Measurements from ENCODE around the gene ANKRD13B.

Gene ANKRD13B

DNA sequence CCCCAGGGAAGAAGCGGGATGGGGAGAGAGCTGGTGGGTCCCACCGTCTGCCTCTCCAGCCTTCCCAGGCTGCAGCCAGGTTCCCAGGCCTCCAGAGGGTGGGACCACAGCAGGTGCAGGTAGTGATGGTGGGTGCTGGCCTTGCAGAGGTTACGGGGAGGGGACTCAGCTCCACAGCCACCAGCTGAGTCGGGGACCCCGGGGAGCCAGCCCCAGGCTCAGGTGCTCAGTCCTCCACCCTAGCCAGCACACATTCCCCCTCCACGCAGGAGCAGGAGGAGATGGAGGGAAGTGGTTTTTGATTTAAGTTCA is 19.4 kb upstream of the ANKRD13B start:
- no peak for DNase-seq (ENCODE audit: low spot score)
- no peak overlapping the region for H3K27ac Mint-ChIP-seq
- H3K36me3 Mint-ChIP-seq (ENCODE audit: low read depth) = peaks cover 28% of the 10 kb centered on the region
- peaks cover 13% of the 10 kb centered on the region for H3K4me1 Mint-ChIP-seq (ENCODE audit: low read depth)
- no peaks in the 10 kb centered on the region for H3K27me3 Mint-ChIP-seq (ENCODE audit: low read depth)
- no peaks in the 10 kb centered on the region for H3K9me3 Mint-ChIP-seq
- no peak overlapping the region for H3K4me3 Mint-ChIP-seq

DNA sequence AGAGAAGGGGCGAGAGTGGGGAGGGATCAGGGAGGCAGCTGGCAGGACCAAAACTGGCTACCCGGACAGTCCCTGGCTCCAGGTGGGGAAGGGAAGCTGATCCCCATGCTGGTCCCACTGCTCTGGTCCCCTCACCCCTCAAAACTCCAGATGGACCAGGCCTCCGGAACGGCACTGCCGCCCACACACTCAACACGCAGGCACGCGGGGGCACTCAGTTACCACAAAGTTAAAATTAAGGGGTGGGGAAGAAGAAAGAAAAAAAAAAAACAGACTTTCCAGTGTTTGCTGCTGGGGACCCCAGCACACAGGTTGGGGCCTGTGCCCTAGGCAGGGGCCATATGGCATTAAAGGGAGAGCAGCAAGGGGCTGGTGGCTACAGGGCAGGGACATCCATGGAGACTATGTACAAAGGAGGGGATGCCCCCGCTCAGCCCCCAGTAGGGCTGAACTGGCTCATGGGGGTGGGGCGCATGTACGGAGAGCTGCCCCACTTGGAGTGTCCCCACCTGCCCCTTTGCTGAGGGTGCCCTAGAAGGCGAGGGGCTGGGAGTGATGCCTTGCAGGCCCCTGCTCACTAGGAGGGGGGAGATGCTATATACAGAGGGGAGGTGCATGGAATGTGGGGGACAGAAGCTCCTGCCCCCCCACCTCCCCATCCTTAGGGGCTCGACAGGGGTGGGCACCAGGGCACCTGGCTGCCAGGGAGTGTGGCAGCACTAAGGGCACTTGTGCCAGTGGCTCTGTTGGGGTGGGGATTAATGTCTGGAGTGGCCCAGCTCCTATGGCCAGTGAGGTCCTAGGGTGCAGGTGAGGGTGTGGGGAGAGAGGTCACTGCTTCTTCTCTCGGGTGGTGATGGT is 18.8 kb upstream of the ANKRD13B start:
- no peak overlapping the region for H3K27ac Mint-ChIP-seq
- peaks cover 11% of the 10 kb centered on the region for H3K4me1 Mint-ChIP-seq (ENCODE audit: low read depth)
- H3K4me3 Mint-ChIP-seq = no peak overlapping the region
- H3K27me3 Mint-ChIP-seq (ENCODE audit: low read depth) = no peaks in the 10 kb centered on the region
- no peak for DNase-seq (ENCODE audit: low spot score)
- H3K9me3 Mint-ChIP-seq = no peaks in the 10 kb centered on the region
- peaks cover 32% of the 10 kb centered on the region for H3K36me3 Mint-ChIP-seq (ENCODE audit: low read depth)

DNA sequence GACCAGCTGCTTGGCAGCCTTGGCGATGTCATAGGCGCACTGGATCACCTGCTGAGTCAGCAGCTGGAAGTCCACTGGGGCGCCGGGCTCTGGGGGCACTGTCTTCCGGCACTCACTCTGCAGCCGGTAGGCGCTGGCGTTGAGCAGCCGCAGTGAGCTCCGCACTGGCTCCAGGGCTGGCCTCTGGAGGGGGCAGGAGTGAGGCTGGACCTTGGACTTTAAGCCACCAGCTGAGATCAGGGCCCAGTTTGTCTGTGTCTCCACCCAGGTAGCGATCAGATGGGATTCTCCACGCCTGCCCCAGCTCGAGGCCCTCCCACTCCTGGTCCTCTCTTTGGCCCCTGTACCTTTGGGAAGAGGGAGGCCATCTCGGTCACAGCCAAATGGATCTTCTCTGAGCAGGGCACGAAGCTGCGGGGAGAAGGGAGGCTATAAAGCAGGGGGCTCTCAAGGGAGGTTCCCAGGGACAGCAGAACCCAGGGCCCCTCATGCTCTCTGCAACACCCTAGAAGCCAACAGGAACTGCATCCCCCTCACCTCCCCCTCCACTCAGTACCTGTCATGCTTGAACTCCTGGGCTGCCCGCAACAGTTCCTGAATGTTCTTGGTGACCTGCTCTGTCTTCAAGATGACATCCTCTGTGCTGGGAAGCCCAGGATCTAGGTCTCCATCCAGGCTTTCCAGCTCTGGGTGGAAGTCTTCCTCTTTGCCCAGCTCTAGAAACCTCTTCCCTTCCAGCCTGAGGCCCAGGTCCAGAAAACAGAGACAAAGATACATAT is 18.0 kb upstream of the ANKRD13B start:
- DNase-seq (ENCODE audit: low spot score) = no peak
- peaks cover 9% of the 10 kb centered on the region for H3K4me1 Mint-ChIP-seq (ENCODE audit: low read depth)
- peak overlapping the region; percentile 36 for H3K27ac Mint-ChIP-seq
- H3K9me3 Mint-ChIP-seq = no peaks in the 10 kb centered on the region
- H3K36me3 Mint-ChIP-seq (ENCODE audit: low read depth) = peaks cover 36% of the 10 kb centered on the region
- no peak overlapping the region for H3K4me3 Mint-ChIP-seq
- H3K27me3 Mint-ChIP-seq (ENCODE audit: low read depth) = no peaks in the 10 kb centered on the region

DNA sequence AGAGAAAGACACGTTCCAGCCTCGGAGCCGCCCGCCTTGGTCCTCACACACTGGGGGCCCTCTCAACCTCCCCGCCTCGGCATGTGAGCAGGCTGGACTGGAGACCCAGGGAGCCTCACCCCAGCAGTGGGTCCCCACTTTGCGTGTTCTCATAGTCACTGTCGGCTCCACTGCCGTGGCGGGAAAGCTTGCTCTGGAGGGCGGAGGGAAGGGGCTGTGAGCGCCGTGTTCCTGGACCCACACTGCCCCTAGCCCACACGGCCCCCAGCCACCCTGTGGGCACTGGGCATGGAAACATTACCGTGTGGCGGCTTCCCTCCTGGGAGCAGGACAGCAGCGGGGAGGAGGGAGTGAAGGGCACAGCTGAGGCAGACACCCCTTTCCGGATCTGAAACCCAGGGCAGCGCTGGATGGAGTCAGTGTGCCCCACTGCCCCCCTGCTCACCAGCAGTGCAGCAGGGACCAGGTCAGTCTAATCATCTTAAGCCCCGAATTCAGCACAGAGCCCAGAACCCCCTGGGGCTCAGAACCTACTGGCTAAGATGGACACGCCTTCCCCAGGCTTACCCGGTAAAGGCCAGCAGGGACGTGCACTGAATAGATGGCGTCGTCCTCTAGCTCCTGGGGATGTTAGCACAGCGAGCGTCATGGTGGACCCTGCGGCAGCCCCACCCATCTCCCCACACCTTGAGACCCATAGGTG is 17.3 kb upstream of the ANKRD13B start:
- H3K4me1 Mint-ChIP-seq (ENCODE audit: low read depth) = peaks cover 14% of the 10 kb centered on the region
- no peaks in the 10 kb centered on the region for H3K27me3 Mint-ChIP-seq (ENCODE audit: low read depth)
- H3K4me3 Mint-ChIP-seq = no peak overlapping the region
- DNase-seq (ENCODE audit: low spot score) = no peak
- H3K27ac Mint-ChIP-seq = no peak overlapping the region
- H3K9me3 Mint-ChIP-seq = no peaks in the 10 kb centered on the region
- H3K36me3 Mint-ChIP-seq (ENCODE audit: low read depth) = peaks cover 39% of the 10 kb centered on the region

DNA sequence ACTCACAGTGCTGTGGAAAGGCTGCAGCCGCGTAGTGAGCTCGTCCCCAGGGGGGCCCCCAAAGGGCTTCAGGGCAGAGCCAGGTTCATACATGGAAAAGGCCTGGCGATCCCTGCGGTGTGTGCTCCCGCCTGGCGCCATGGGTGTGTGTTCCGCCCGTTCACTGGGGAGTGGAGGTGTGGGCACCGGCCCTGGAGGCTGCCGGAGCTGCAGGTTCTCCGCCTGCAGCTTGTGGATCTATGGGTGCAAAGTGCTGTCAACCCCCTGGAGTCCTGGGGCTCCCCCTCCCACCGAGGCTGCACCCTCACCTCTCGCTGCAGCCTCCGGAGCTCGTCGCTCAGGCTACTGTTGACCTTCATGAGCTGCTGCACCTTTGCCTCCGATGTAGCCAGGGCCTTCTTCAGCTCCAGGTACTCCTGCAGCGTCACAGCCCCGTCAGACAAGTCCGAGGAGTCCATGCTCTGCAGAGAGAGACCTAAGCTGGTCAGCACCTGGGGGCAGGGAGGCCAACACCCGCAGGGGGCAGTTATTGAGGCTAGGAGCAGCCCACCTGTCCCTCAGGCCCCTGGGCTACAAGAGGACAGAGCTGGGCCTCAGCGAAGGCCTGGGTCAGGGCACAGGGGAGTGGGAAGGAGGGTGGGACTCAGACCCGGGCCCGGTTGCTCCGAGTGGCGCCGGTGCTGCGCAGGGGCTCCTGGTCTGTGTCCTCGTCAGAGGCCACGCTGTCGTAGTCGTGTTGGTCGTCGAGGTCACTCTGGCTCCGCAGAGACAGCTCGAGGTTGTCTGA is 16.5 kb upstream of the ANKRD13B start:
- Mint-ChIP-seq H3K36me3 (ENCODE audit: low read depth) (peaks cover 35% of the 10 kb centered on the region), H3K27ac (no peak overlapping the region), H3K9me3 (no peaks in the 10 kb centered on the region), H3K27me3 (ENCODE audit: low read depth) (no peaks in the 10 kb centered on the region), H3K4me1 (ENCODE audit: low read depth) (peaks cover 9% of the 10 kb centered on the region), H3K4me3 (no peak overlapping the region)
- DNase-seq (ENCODE audit: low spot score) = no peak

DNA sequence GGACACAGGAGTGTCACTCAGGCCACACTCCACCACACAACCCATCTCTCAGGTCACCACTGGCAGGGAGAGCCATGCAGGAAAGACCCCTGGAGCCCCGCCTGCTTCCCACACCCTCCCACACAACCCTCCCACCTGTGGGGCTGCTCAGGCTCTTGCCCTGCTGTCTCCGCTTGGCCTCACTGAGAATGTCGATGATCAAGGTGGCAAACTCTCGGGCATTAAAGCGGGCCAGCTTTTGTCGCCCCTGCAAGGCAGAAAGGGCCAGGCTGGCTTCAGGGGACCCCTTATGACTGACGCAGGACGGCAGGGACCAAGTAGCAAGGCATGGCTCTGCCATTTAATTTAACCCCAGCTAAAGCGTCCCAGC is 15.9 kb upstream of the ANKRD13B start:
- no peaks in the 10 kb centered on the region for H3K27me3 Mint-ChIP-seq (ENCODE audit: low read depth)
- no peak for DNase-seq (ENCODE audit: low spot score)
- no peaks in the 10 kb centered on the region for H3K9me3 Mint-ChIP-seq
- H3K4me1 Mint-ChIP-seq (ENCODE audit: low read depth) = peaks cover 9% of the 10 kb centered on the region
- H3K4me3 Mint-ChIP-seq = no peak overlapping the region
- H3K36me3 Mint-ChIP-seq (ENCODE audit: low read depth) = peaks cover 35% of the 10 kb centered on the region
- no peak overlapping the region for H3K27ac Mint-ChIP-seq

DNA sequence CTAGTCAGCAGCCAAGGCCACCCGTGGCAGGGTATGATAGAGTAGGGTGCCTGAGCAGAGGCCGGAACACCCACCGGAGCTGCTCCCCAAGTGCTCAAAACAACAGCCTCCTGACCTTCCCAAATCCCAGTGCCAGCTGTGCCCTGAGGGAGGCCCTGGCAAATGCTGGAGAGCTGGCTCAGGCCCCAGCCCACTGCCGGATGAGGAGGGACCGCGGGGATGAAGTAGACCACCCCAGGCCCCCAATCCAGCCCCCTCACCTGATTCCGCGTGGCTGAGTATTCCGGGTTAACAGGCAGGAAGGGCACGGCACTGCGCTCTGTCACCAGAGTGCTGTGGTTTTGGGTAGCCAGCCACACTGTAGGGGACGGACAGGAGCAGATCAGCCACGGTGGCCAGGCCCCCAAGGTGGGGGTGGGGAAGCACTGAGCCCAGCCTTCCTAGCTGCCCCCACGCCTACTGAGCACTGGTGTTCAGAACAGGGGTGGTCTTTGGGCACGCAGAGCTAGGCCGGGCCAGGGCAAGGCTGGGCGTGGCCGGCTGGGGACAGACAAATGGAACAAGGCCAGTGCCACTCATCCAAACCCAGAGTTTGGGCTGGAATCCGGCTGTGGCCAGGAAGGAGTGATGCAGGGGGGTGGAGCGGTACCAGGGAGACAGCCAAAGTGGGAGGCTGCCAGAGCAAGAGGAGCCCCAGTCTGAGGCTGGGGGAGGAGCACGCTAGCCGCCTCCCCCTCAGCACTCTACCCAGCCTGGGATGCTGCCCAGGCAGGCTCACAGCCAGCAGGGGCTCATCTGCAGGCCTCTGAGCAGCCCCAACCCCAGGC is 15.3 kb upstream of the ANKRD13B start:
- DNase-seq (ENCODE audit: low spot score) = no peak
- Mint-ChIP-seq H3K4me1 (ENCODE audit: low read depth) (peaks cover 11% of the 10 kb centered on the region), H3K27ac (no peak overlapping the region), H3K36me3 (ENCODE audit: low read depth) (peaks cover 39% of the 10 kb centered on the region), H3K27me3 (ENCODE audit: low read depth) (no peaks in the 10 kb centered on the region), H3K9me3 (no peaks in the 10 kb centered on the region), H3K4me3 (no peak overlapping the region)

DNA sequence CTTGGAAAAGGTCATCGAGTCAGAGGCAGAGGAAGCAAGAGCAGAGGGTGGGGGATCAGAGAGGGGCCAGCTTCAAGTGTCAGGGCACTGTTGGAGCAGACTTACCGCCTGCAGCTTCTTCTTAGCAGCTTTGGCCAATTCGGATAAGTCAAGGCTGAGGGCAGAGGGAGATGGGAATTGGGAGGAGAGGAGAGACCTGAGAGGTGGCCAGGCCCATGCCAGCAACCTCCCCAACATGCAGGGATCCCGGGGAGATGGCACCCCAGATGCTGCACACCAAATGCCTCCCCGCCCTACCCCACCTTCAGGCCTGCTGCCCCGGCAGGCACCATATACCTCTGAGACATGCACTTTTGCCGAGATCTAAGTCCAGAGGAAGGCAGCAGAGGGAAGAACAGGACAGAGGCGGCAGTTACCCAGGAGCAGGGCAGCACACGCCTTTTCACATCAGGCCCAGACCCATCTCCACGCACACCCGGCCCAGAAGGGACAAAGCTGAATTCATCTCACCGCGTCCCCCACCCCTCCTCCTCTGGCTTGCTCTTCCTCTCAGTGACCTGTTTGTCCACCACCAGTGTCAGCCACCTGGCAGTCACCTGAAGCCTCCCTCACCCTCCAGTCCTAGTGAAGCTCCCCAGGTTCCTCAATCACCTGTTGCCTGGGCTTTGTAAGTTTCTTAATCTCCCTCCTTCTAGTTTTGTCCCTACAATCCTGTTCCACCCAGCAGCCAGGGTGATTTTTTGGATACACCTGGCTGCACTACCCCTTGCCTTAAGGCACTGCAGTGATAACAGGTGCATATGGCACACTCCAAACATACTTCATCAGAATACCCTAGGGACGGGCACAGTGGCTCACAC is 14.1 kb upstream of the ANKRD13B start:
- Mint-ChIP-seq H3K4me3 (no peak overlapping the region), H3K9me3 (no peaks in the 10 kb centered on the region), H3K27me3 (ENCODE audit: low read depth) (no peaks in the 10 kb centered on the region), H3K27ac (no peak overlapping the region), H3K4me1 (ENCODE audit: low read depth) (peaks cover 11% of the 10 kb centered on the region), H3K36me3 (ENCODE audit: low read depth) (peaks cover 45% of the 10 kb centered on the region)
- no peak for DNase-seq (ENCODE audit: low spot score)

DNA sequence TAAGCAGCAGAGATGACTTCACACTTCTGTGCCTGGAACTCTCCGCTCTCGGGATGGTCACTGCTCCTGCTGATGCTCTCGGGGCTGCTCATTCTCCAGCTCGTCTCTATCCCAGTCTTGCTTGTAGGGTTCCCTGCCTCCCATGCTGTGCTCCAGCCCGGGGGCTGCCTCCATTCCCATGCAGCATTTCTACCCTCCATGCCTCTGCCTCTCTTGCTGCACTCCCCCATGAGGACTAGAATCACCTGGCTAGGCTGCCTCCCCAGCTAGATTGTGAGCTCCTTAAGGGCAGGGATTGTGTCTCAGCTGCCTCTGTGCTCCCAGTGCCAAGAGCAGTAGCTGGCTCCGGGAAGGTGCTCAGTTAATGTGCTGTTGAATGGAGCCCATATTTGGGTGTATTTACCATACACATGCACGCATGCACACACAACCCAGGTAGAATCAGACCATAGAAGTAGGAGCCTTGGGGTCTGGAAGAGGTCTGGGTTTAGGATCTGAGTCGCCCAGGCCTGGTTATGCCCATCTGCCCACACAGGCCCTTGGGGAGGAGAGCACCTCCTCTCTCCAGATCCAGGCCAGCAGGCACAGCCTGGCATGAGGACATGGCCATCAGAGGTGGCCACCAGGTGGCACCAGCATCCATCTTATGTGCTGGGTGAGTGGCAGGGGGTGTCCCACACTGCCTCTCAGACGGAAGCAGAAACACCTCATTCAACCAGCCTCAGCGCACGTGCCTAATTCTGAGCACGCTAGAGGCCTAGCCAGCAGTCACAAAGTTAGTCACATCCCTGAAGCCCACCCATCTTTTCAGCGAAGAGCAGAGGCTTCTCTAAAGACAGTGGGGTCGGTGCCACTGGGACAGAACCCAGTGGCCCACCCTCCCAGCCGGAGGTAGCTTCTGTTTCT is 12.8 kb upstream of the ANKRD13B start:
- no peak overlapping the region for H3K4me3 Mint-ChIP-seq
- H3K9me3 Mint-ChIP-seq = no peaks in the 10 kb centered on the region
- peak overlapping the region; percentile 85 for H3K27ac Mint-ChIP-seq
- H3K4me1 Mint-ChIP-seq (ENCODE audit: low read depth) = peaks cover 18% of the 10 kb centered on the region
- H3K27me3 Mint-ChIP-seq (ENCODE audit: low read depth) = no peaks in the 10 kb centered on the region
- peak; percentile 84 for DNase-seq (ENCODE audit: low spot score)
- peaks cover 40% of the 10 kb centered on the region for H3K36me3 Mint-ChIP-seq (ENCODE audit: low read depth)

DNA sequence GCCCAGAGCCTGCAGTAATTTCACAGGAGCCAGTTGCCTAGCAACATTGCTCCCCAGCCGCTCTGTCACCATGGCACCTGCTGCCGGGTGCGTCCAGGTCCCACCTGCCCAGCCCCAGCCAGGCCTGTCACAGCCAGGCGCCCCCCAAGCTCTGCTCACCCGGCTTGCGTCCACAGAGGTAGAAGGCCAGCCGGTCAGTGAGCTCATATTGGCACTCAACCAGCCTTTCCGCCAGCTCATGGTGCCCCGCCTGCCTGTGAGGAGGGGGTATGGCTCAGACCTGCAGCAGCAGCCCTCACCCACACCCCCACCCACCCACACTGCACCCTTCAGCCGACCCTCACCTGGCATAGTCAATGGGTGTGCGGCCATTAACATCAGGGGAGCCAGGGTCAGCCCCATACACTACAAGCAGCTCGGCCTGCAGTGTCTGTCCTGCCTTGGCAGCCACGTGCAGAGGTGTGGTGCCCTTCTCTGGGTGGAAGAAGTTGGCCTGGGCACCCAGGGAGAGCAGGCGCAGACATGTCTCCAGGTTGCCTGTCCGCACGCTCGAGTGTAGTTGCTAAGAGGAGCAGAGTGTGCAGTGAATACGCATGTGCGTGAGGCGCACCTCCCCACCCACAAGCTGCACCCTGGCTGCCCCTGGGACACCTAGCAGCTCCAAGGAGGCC is 11.2 kb upstream of the ANKRD13B start:
- Mint-ChIP-seq H3K27ac (no peak overlapping the region), H3K9me3 (no peaks in the 10 kb centered on the region), H3K36me3 (ENCODE audit: low read depth) (peaks cover 35% of the 10 kb centered on the region), H3K4me1 (ENCODE audit: low read depth) (peaks cover 30% of the 10 kb centered on the region), H3K4me3 (no peak overlapping the region), H3K27me3 (ENCODE audit: low read depth) (no peaks in the 10 kb centered on the region)
- DNase-seq (ENCODE audit: low spot score) = no peak

DNA sequence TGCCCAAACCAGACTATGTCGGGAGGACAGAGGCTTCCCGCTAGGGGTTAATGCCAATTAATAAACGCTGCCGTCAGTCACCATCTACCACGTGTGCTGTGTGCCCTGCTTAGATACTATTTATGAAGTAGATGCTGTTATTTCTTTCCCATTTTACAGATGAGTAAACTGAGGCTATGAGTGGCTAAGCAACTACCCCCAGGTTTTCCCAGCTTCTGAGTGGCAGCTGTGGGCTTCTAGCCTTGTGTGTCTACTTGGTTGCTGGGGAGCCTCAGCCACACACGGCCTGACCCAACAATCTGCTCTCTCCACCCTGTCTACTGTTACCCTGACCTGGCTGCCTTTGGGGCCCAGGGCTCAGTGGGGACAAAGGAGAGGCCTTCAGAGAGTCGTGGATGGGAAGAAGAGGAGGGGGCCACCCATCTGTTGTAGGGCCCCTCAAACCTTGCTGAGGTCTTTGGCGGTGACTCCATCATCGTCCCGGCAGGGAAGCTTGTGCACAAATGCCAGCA is 10.6 kb upstream of the ANKRD13B start:
- Mint-ChIP-seq H3K4me3 (no peak overlapping the region), H3K4me1 (ENCODE audit: low read depth) (peaks cover 32% of the 10 kb centered on the region), H3K27me3 (ENCODE audit: low read depth) (no peaks in the 10 kb centered on the region), H3K36me3 (ENCODE audit: low read depth) (peaks cover 35% of the 10 kb centered on the region), H3K27ac (peak overlapping the region; percentile 26), H3K9me3 (no peaks in the 10 kb centered on the region)
- DNase-seq (ENCODE audit: low spot score) = no peak

Measured in T-helper 2 cell treated with Interferon-gamma antibody and Interleukin-4, amounts not matched to agents 5 μg/mL and 100 μg/mL, for 36 hours (primary cell).